GM12892 (cell line): ENCODE data around the gene CEACAM5.

Experiments
- POLR2A ChIP-seq: IDR thresholded peaks from 2 replicates; pipeline ENCODE4 v1.6.1; 2011; ENCODE audit warnings: low read depth, low read length, control low read depth
- POLR2AphosphoS5 ChIP-seq: IDR thresholded peaks from 2 replicates; pipeline ENCODE4 v1.6.1; 2011; ENCODE audit warnings: low read depth, low read length, control low read depth

- no peak for TF ChIP-seq POLR2AphosphoS5
- TF ChIP-seq POLR2A, result no peak
These were observed 26.2 kb downstream of the CEACAM5 start for GRCh38 chr19:41734585-41734984.
